ENCODE results near the gene SMCO4.

The SMCO4 gene

GRCh38 chr11:93547028-93547427 is 3.8 kb upstream of the SMCO4 start:
- H3K4me3 ChIP-seq (ENCODE audit: low read length): no peak overlapping the region
- no peak for TF ChIP-seq CTCF (conservative IDR thresholded peaks at IDR 0.05; ENCODE audit: low read length)
- no peak for DNase-seq (ENCODE audit: low read depth)

GRCh38 chr11:93545566-93545965 is 2.4 kb upstream of the SMCO4 start:
- no peak for TF ChIP-seq CTCF (conservative IDR thresholded peaks at IDR 0.05; ENCODE audit: low read length)
- DNase-seq (ENCODE audit: low read depth): no peak
- H3K4me3 ChIP-seq (ENCODE audit: low read length): no peak overlapping the region

GRCh38 chr11:93542811-93543229 is 371 bp downstream of the SMCO4 start:
- peak overlapping the region; percentile 71 for H3K4me3 ChIP-seq (ENCODE audit: low read length)
- DNase-seq (ENCODE audit: low read depth): no peak
- TF ChIP-seq CTCF (conservative IDR thresholded peaks at IDR 0.05; ENCODE audit: low read length): no peak

GRCh38 chr11:93541884-93542810 is 1.0 kb downstream of the SMCO4 start:
- peak; percentile 41 for DNase-seq (ENCODE audit: low read depth)
- TF ChIP-seq CTCF (conservative IDR thresholded peaks at IDR 0.05; ENCODE audit: low read length): no peak
- peak overlapping the region; percentile 71 for H3K4me3 ChIP-seq (ENCODE audit: low read length)

- no peak for DNase-seq (ENCODE audit: low read depth)
- no peak for TF ChIP-seq CTCF (conservative IDR thresholded peaks at IDR 0.05; ENCODE audit: low read length)
- H3K4me3 ChIP-seq (ENCODE audit: low read length): no peak overlapping the region
Measured at GRCh38 chr11:93540896-93541553, 2.2 kb downstream of the SMCO4 start.

- H3K4me3 ChIP-seq (ENCODE audit: low read length): no peak overlapping the region
- no peak for DNase-seq (ENCODE audit: low read depth)
- no peak for TF ChIP-seq CTCF (conservative IDR thresholded peaks at IDR 0.05; ENCODE audit: low read length)
Measured at GRCh38 chr11:93540337-93540736, 2.9 kb downstream of the SMCO4 start.

Data from AG10803 (cell line).